WTC11 (cell line): Measurements from ENCODE around the gene NEK3. TPM values are rescaled to one million over a fixed set of nuclear protein-coding genes. Genes with fewer than 3 reads are reported as not detected.

Experiments
- ATAC-seq: fragments of 200-7000 bp; cut with Tn5 transposase; 2 replicates; pipeline ENCODE4 v1.10.0; 2021; ENCODE audit warnings: mild to moderate bottlenecking, moderate library complexity
- CTCF ChIA-PET: fragments of 300-600 bp; sonication (Branson Sonifier 250); formaldehyde crosslinking; loops from one replicate; lab custom pipeline; 2021; ENCODE audit warnings: antibody characterized with exemption; lab: Charles Lee
- POLR2A ChIA-PET: fragments of 350-600 bp; sonication (Branson Sonifier 250); formaldehyde crosslinking; loops from one replicate; lab custom pipeline; 2021; ENCODE audit warnings: antibody characterized with exemption; lab: Charles Lee
- DNase-seq: peaks from one replicate; pipeline ENCODE4 v3.0.0; 2021; ENCODE audit warnings: low spot score
- H3K27ac Mint-ChIP-seq: 2 replicates; pipeline ENCODE4 v1.8.0; 2021; ENCODE audit warnings: mixed read lengths
- H3K27me3 Mint-ChIP-seq: 2 replicates; pipeline ENCODE4 v1.8.0; 2021; ENCODE audit warnings: low read depth, mild to moderate bottlenecking, moderate library complexity, mixed read lengths
- H3K36me3 Mint-ChIP-seq: 2 replicates; pipeline ENCODE4 v1.8.0; 2021; ENCODE audit warnings: mixed read lengths
- H3K4me1 Mint-ChIP-seq: 2 replicates; pipeline ENCODE4 v1.8.0; 2022; ENCODE audit warnings: mixed read lengths
- H3K4me3 Mint-ChIP-seq: 2 replicates; pipeline ENCODE4 v1.8.0; 2021; ENCODE audit warnings: mild to moderate bottlenecking, moderate library complexity, mixed read lengths
- H3K9me3 Mint-ChIP-seq: 2 replicates; pipeline ENCODE4 v1.8.0; 2021; ENCODE audit warnings: mixed read lengths
- ARID4B ChIP-seq: sonication (generic); formaldehyde crosslinking; IDR thresholded peaks from 2 replicates; pipeline ENCODE4 v1.8.0; 2023; ENCODE audit warnings: missing genetic modification reagents, mild to moderate bottlenecking, borderline replicate concordance
- ATF1 ChIP-seq: sonication (generic); formaldehyde crosslinking; IDR thresholded peaks from 2 replicates; pipeline ENCODE4 v1.8.1; 2023; ENCODE audit warnings: mild to moderate bottlenecking, moderate library complexity, missing genetic modification reagents
- ATF2 ChIP-seq: sonication (generic); formaldehyde crosslinking; IDR thresholded peaks from 2 replicates; pipeline ENCODE4 v1.8.1; 2022; ENCODE audit warnings: low read depth, missing genetic modification reagents, borderline replicate concordance
- CREB1 ChIP-seq: sonication (generic); formaldehyde crosslinking; IDR thresholded peaks from 2 replicates; pipeline ENCODE4 v1.8.0; 2023; ENCODE audit warnings: mild to moderate bottlenecking, missing genetic modification reagents
- ELF4 ChIP-seq: sonication (generic); formaldehyde crosslinking; IDR thresholded peaks from 2 replicates; pipeline ENCODE4 v1.8.1; 2022; ENCODE audit warnings: low read depth, mild to moderate bottlenecking, moderate library complexity, missing genetic modification reagents
- ETV6 ChIP-seq: sonication (generic); formaldehyde crosslinking; IDR thresholded peaks from 2 replicates; pipeline ENCODE4 v1.8.1; 2022; ENCODE audit warnings: mild to moderate bottlenecking, missing genetic modification reagents
- FOXJ3 ChIP-seq: sonication (generic); formaldehyde crosslinking; IDR thresholded peaks from 2 replicates; pipeline ENCODE4 v1.9.0; 2021; ENCODE audit warnings: missing genetic modification reagents, mild to moderate bottlenecking, borderline replicate concordance
- FOXK1 ChIP-seq: sonication (generic); formaldehyde crosslinking; IDR thresholded peaks from 2 replicates; pipeline ENCODE4 v1.8.0; 2022; ENCODE audit warnings: mild to moderate bottlenecking, moderate library complexity, missing genetic modification reagents
- GTF2I ChIP-seq: fragments of 250-450 bp; sonication (Bioruptor Pico); conservative IDR thresholded peaks from 2 replicates; pipeline ENCODE4 v1.4.0; 2021; ENCODE audit warnings: mild to moderate bottlenecking
- MAX ChIP-seq: sonication (generic); formaldehyde crosslinking; IDR thresholded peaks from 2 replicates; pipeline ENCODE4 v1.8.0; 2022; ENCODE audit warnings: mild to moderate bottlenecking, missing genetic modification reagents
- NFATC4 ChIP-seq: fragments of 250-450 bp; sonication (Bioruptor Pico); IDR thresholded peaks from 2 replicates; pipeline ENCODE4 v1.9.0; 2021; ENCODE audit warnings: mild to moderate bottlenecking
- RORB ChIP-seq: fragments of 250-450 bp; sonication (Bioruptor Pico); IDR thresholded peaks from 2 replicates; pipeline ENCODE4 v1.9.0; 2021; ENCODE audit warnings: mild to moderate bottlenecking
- SMAD3 ChIP-seq: sonication (generic); formaldehyde crosslinking; IDR thresholded peaks from 2 replicates; pipeline ENCODE4 v1.8.0; 2022; ENCODE audit warnings: missing genetic modification reagents, mild to moderate bottlenecking, borderline replicate concordance
- TEAD4 ChIP-seq: sonication (generic); formaldehyde crosslinking; IDR thresholded peaks from 2 replicates; pipeline ENCODE4 v1.8.0; 2022; ENCODE audit warnings: mild to moderate bottlenecking, missing genetic modification reagents
- USF2 ChIP-seq: sonication (generic); formaldehyde crosslinking; IDR thresholded peaks from 2 replicates; pipeline ENCODE4 v1.8.1; 2023; ENCODE audit warnings: mild to moderate bottlenecking, missing genetic modification reagents, moderate library complexity
- ZBTB21 ChIP-seq: sonication (generic); formaldehyde crosslinking; IDR thresholded peaks from 2 replicates; pipeline ENCODE4 v1.8.1; 2023; ENCODE audit warnings: mild to moderate bottlenecking, missing genetic modification reagents, borderline replicate concordance
- ZBTB43 ChIP-seq: sonication (generic); formaldehyde crosslinking; IDR thresholded peaks from 2 replicates; pipeline ENCODE4 v1.8.1; 2023; ENCODE audit warnings: mild to moderate bottlenecking, missing genetic modification reagents
- ZNF121 ChIP-seq: sonication (generic); formaldehyde crosslinking; IDR thresholded peaks from 2 replicates; pipeline ENCODE4 v1.8.0; 2023; ENCODE audit warnings: missing genetic modification reagents
- ZNF232 ChIP-seq: sonication (generic); formaldehyde crosslinking; IDR thresholded peaks from 2 replicates; pipeline ENCODE4 v1.8.0; 2022; ENCODE audit warnings: mild to moderate bottlenecking, missing genetic modification reagents
- ZNF281 ChIP-seq: sonication (generic); formaldehyde crosslinking; IDR thresholded peaks from 2 replicates; pipeline ENCODE4 v1.8.0; 2023; ENCODE audit warnings: mild to moderate bottlenecking, missing genetic modification reagents
- ZNF317 ChIP-seq: sonication (generic); formaldehyde crosslinking; IDR thresholded peaks from 2 replicates; pipeline ENCODE4 v1.8.1; 2023; ENCODE audit warnings: low read depth, mild to moderate bottlenecking, moderate library complexity, missing genetic modification reagents, borderline replicate concordance
- ZNF425 ChIP-seq: fragments of 250-450 bp; sonication (Bioruptor Pico); conservative IDR thresholded peaks from 2 replicates; pipeline ENCODE4 v1.9.0; 2021; ENCODE audit warnings: mild to moderate bottlenecking
- total RNA-seq: library from RNA; stranded (reverse); gene quantifications from 3 replicates; pipeline ENCODE4 v1.2.3, GENCODE V29; 2021

NEK3 gene
- total RNA-seq, 1 experiment from 2014 or later = 33.3 TPM

GRCh38 chr13:52169839-52170238 lies 10.4 kb upstream of the NEK3 start:
- CTCF ChIA-PET = no interaction called here
- Mint-ChIP-seq H3K4me1 (no peaks in the 10 kb centered on the region), H3K36me3 (peaks cover 26% of the 10 kb centered on the region), H3K4me3 (no peak overlapping the region), H3K27ac (no peak overlapping the region), H3K27me3 (no peaks in the 10 kb centered on the region), H3K9me3 (no peaks in the 10 kb centered on the region)
- POLR2A ChIA-PET = no interaction called here
- TF ChIP-seq CREB1 (no peak), RORB (CRISPR knock-in tag) (no peak), ZNF232 (CRISPR knock-in tag) (no peak), ZNF121 (CRISPR knock-in tag) (no peak), ATF2 (CRISPR knock-in tag) (no peak), ATF1 (CRISPR knock-in tag) (no peak), USF2 (no peak), NFATC4 (CRISPR knock-in tag) (no peak), TEAD4 (no peak), SMAD3 (no peak), FOXJ3 (CRISPR knock-in tag) (no peak), ETV6 (CRISPR knock-in tag) (no peak), MAX (CRISPR knock-in tag) (no peak), ZNF281 (CRISPR knock-in tag) (no peak), ZBTB43 (CRISPR knock-in tag) (no peak)
- ATAC-seq (no peak), DNase-seq (no peak)

GRCh38 chr13:52165411-52165810 lies 6.0 kb upstream of the NEK3 start:
- ChIA-PET POLR2A (no interaction called here), CTCF (interaction anchor here (0.5 to 0.9 kb wide), 2 partner anchors 182 to 242 kb away, joined by 3 to 4 read pairs; no protein-coding TSS in a partner anchor)
- Mint-ChIP-seq H3K36me3 (peaks cover 10% of the 10 kb centered on the region), H3K27ac (no peak overlapping the region), H3K9me3 (no peaks in the 10 kb centered on the region), H3K4me3 (no peak overlapping the region), H3K4me1 (peaks cover 8% of the 10 kb centered on the region), H3K27me3 (peaks cover 7% of the 10 kb centered on the region; the same call in 1 of the 2 replicates)
- no peak for ATAC-seq
- no peak for DNase-seq
- no peak for TF ChIP-seq ZBTB21 (CRISPR knock-in tag)
- TF ChIP-seq ETV6 (CRISPR knock-in tag) = no peak
- TF ChIP-seq ZNF425 (CRISPR knock-in tag) = no peak
- TF ChIP-seq ELF4 (CRISPR knock-in tag) = no peak
- TF ChIP-seq GTF2I (CRISPR knock-in tag) = no peak
- TF ChIP-seq FOXJ3 (CRISPR knock-in tag) = no peak
- no peak for TF ChIP-seq FOXK1
- no peak for TF ChIP-seq ARID4B (CRISPR knock-in tag)
- no peak for TF ChIP-seq ZNF317 (CRISPR knock-in tag)
